HepG2 (cell line): ENCODE results near the gene PROP1.
"Not testable (repeated sequence)": the region's sequence is repeated elsewhere in the genome, so short reads cannot be mapped to it uniquely, and the experiment has no call there.

Experiments
- SOX5 ChIP-seq: IDR thresholded peaks from 2 replicates; pipeline ENCODE4 v1.6.1; 2016; ENCODE audit warnings: borderline replicate concordance
- ZNF503 ChIP-seq: sonication (generic); formaldehyde crosslinking; IDR thresholded peaks from 2 replicates; pipeline ENCODE4 v1.4.0; 2020; ENCODE audit warnings: missing genetic modification reagents

DNA sequence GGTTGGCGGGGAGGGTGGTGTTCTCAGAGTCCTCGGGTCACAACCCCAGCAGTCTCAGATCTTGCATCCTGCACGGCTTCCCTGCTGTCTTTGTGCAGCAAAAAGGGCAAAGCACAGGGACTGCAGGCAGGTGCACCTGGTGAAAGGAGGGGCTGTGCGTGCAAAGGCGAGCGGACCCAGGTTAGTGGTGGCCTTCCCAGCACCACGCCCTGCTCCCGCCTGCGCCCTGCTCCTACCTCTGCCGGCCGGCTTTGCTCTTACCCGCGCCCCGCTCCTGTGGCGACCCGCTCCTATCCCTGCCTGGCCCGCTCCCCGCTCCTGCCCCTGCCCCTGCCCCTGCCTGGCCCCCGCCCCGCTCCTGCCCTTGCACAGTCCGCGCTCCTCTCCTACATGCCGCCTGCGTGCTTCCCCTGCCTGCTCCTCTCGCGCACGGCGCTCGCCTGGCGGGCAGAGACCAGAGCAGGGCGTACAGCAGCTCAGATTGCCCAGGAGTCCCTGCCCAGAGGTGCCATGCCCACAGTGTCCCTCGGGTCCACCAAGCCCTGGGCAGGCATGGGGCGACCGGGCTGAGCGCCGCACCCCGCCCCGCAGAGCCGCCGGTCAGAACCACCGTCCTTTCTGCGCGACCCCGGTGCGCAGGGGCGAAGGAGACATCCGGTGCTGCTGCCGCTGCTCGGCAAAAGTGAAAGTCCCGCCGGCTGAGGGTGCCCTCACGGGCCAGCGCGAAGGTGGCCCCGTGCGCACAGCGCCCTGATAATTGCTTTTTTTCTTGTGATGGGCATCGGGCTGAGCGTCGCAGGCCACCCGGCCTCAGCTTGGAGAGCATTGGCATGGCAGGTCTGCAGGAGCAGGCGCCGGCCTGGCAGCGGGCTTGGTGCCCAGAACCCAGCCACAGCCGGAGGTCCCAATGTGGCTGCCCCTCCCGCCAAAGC lies 52.0 kb downstream of the PROP1 start:
- not testable (repeated sequence) for TF ChIP-seq ZNF503, SOX5 (CRISPR knock-in tag)
